HEK293T (cell line): ENCODE data around the gene GFM2.

Source experiments
- ARNT ChIP-seq: fragments of 450-650 bp; IDR thresholded peaks from 2 replicates; pipeline ENCODE4 v1.6.1; 2017; ENCODE audit warnings: mild to moderate bottlenecking
- BHLHE40 ChIP-seq: fragments of 450-650 bp; IDR thresholded peaks from 2 replicates; pipeline ENCODE4 v1.6.1; 2016; ENCODE audit warnings: mild to moderate bottlenecking, moderate library complexity, borderline replicate concordance
- CTBP1 ChIP-seq: fragments of 450-650 bp; IDR thresholded peaks from 2 replicates; pipeline ENCODE4 v1.6.1; 2016; ENCODE audit warnings: borderline replicate concordance
- FOXK2 ChIP-seq: fragments of 450-650 bp; IDR thresholded peaks from 2 replicates; pipeline ENCODE4 v1.6.1; 2016; ENCODE audit warnings: mild to moderate bottlenecking
- FOXM1 ChIP-seq: fragments of 450-650 bp; IDR thresholded peaks from 2 replicates; pipeline ENCODE4 v1.6.1; 2017; ENCODE audit warnings: mild to moderate bottlenecking, borderline replicate concordance
- L3MBTL2 ChIP-seq: fragments of 450-650 bp; conservative IDR thresholded peaks from 2 replicates; pipeline ENCODE4 v1.6.1; 2016; ENCODE audit warnings: mild to moderate bottlenecking
- LEF1 ChIP-seq: fragments of 450-650 bp; IDR thresholded peaks from 2 replicates; pipeline ENCODE4 v1.6.1; 2017; ENCODE audit warnings: mild to moderate bottlenecking, borderline replicate concordance
- NFRKB ChIP-seq: fragments of 450-650 bp; IDR thresholded peaks from 2 replicates; pipeline ENCODE4 v1.6.1; 2016; ENCODE audit warnings: mild to moderate bottlenecking, moderate library complexity
- PKNOX1 ChIP-seq: fragments of 450-650 bp; IDR thresholded peaks from 2 replicates; pipeline ENCODE4 v1.6.1; 2016
- SP1 ChIP-seq: fragments of 450-650 bp; IDR thresholded peaks from 2 replicates; pipeline ENCODE4 v1.6.1; 2017
- SUZ12 ChIP-seq: fragments of 450-650 bp; IDR thresholded peaks from 2 replicates; pipeline ENCODE4 v1.6.1; 2016; ENCODE audit warnings: mild to moderate bottlenecking

GRCh38 chr5:74787424-74787823, 20.5 kb upstream of the GFM2 start:
- TF ChIP-seq L3MBTL2 (no peak), NFRKB (no peak), LEF1 (no peak), SP1 (no peak), BHLHE40 (no peak), SUZ12 (no peak), FOXM1 (no peak), ARNT (no peak), CTBP1 (no peak), PKNOX1 (no peak), FOXK2 (no peak)
